A673 (cell line): Measurements from ENCODE around the gene PDE6C.
"Not testable (repeated sequence)": the region's sequence is repeated elsewhere in the genome, so short reads cannot be mapped to it uniquely, and the experiment has no call there.

Source experiments
- EZH2 ChIP-seq: fragments of 200-600 bp; sonication (generic); IDR thresholded peaks from 2 replicates; pipeline ENCODE4 v1.6.1; 2017; ENCODE audit warnings: borderline replicate concordance, low read depth, mild to moderate bottlenecking, mixed read lengths, antibody characterized with exemption, low read length; ENCODE audit not compliant: poor library complexity, severe bottlenecking
- TF ChIP-seq, protein P1 (sequence below): fragments of 300-800, 200-600 bp; sonication (generic); conservative IDR thresholded peaks from 2 replicates; pipeline ENCODE4 v1.5.1; 2017; ENCODE audit warnings: low read depth, mild to moderate bottlenecking, antibody characterized with exemption, low read length, moderate library complexity, mixed read lengths

DNA sequence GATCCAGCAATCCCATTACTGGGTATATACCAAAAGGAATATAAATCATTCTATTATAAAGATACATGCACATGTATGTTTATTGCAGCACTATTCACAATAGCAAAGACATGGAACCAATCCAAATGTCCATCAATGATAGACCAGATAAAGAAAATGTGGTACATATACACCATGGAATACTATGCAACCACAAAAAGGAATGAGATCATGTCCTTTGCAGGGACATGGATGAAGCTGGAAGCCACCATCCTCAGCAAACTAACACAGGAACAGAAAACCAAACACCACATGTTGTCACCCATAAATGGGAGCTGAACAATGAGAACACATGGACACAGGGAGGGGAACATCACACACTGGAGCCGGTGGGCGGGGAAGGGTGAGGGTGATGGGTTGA lies 84.2 kb downstream of the PDE6C start:
- TF ChIP-seq, protein P1, sequence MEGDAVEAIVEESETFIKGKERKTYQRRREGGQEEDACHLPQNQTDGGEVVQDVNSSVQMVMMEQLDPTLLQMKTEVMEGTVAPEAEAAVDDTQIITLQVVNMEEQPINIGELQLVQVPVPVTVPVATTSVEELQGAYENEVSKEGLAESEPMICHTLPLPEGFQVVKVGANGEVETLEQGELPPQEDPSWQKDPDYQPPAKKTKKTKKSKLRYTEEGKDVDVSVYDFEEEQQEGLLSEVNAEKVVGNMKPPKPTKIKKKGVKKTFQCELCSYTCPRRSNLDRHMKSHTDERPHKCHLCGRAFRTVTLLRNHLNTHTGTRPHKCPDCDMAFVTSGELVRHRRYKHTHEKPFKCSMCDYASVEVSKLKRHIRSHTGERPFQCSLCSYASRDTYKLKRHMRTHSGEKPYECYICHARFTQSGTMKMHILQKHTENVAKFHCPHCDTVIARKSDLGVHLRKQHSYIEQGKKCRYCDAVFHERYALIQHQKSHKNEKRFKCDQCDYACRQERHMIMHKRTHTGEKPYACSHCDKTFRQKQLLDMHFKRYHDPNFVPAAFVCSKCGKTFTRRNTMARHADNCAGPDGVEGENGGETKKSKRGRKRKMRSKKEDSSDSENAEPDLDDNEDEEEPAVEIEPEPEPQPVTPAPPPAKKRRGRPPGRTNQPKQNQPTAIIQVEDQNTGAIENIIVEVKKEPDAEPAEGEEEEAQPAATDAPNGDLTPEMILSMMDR, result not testable (repeated sequence)
- not testable (repeated sequence) for TF ChIP-seq EZH2
